GM21786 (cell line): ENCODE measurements around the gene METAP1D.
"Not testable (repeated sequence)": the region's sequence is repeated elsewhere in the genome, so short reads cannot be mapped to it uniquely, and the experiment has no call there.

Source experiments
- ATAC-seq: cut with Tn5 transposase; IDR thresholded peaks from one replicate; pipeline ENCODE4 v1.9.1; 2021; ENCODE audit not compliant: unreplicated experiment

Gene METAP1D

DNA sequence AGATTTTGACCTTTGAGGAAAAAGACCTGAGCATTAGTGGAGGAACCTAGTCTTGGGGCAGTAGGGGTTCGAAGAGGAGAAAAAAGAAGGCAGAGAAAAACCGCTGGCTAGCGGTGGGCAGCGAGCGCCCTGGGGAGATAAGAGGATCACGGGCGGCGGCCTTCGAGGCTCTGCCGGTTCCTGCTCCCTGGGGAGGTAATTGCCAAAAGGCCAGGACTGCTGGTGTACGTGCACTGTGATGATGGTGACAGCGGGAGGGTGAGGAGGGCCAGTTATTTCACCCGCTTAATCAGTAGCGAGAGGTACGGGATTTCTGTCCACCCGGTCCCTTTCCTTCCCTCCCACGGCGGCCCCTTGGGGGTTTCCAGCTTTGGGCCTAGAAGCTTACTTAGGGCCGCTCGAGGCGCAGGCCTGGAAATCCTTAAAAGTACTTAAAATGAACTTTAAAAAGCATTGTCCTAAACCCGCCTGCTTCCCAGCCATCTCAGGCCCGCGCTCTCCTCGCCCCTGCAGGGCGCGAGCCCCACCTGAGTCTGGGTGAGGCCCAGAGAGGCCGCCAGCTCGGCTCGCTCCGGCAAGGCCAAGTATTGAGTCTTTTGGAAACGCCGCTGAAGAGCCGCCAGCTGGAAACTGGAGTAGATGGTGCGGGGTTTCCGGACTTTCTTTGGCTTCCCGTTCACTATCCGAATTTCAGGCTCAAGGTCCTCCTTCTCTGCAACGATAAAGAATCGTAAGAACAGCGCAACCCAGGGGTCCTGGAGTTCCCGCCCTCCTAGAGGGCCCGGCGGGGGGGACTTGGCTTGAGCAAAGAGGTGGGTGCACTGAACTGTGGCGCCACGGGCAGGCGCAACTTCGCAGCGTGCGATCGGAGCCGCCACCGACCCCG, 101.4 kb downstream of the METAP1D start:
- no peak for ATAC-seq

GRCh38 chr2:172101821-172102390, 102.2 kb downstream of the METAP1D start:
- ATAC-seq, result peak; percentile 0

- ATAC-seq, result peak; percentile 65
Observed at GRCh38 chr2:172102391-172103359, 102.9 kb downstream of the METAP1D start, which contains the start of gene DLX2. DLX2 (minus strand) TSS chr2:172102900; CDS start chr2:172102538, 362 bp downstream.

- no peak for ATAC-seq
Observed at GRCh38 chr2:172103471-172104272, 103.9 kb downstream of the METAP1D start.

DNA sequence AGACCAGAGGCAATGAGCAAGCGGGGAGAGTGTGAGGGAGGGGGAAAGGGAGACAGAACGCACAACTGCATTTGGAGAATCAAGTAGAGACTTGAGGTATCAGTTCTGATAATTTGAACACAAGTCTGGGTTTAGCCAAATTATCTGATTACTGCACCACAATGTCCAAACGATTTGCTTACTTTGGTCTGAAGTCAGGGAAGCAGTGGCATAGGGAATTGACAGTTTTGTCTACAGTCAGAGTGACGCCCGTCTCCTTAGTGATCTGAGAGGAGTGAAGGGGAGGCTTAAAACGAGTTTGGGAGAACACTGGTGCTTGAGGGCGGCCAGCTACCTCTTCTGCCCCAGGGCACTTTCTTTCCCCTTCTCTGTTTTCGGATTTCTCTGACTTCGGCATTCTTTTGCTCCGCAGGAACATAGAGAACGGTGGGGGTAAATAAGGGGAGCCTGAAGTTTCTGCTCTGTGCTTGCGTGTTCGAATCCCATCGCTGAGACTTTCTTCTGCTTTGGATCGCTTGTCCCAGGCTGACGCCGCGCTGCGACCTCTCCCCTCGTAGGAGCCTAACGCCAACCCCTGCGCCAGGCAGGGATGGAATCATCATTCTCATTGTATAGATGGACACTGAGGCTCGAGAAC, 105.8 kb downstream of the METAP1D start:
- no peak for ATAC-seq

DNA sequence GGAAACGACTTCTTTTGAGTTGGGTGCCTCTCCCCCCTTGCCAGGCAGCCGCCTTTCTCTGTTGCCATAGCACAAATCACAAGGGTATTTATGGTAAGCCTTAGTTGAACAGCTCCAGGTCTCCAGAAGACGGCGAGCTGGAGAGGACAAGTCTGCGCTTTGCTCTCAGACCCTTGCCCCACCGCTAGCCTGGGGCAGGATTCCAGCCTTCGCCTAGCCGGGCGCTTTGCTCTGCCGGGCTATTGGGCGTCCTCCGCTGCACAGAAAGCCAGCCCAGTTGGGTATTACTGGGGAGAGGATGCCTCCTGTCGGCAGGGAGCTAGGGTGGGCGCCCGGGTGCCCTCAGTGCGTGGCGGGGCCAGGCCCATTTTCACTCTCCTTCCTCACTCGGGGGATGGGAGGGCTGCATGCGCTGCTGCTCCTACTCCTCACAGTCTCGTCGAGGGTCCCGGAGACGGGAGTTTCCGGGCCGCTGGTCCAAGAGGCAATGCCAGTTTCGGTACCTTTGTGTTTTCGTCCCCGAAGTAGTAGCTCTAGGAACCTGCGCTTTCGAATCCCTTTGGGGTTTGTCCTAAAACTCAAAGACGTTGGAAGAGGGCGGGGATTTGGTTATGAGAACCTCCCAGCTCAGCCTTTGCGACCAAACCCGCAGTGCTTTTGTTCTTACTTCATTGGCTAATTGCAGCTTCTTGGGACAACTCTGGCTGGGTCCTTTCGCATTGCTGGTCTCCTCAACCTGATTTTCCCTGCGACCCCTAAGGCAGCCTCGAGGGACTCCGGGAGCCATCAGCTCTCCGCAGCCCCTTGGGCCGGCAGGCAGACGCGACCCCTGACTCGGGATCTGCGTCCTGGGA, 106.6 kb downstream of the METAP1D start:
- no peak for ATAC-seq

- ATAC-seq, result no peak
Observed at GRCh38 chr2:172107690-172108586, 108.2 kb downstream of the METAP1D start.

GRCh38 chr2:172108587-172108930, 108.8 kb downstream of the METAP1D start:
- no peak for ATAC-seq

- ATAC-seq, result no peak
Observed at GRCh38 chr2:172109256-172109987, 109.7 kb downstream of the METAP1D start.

DNA sequence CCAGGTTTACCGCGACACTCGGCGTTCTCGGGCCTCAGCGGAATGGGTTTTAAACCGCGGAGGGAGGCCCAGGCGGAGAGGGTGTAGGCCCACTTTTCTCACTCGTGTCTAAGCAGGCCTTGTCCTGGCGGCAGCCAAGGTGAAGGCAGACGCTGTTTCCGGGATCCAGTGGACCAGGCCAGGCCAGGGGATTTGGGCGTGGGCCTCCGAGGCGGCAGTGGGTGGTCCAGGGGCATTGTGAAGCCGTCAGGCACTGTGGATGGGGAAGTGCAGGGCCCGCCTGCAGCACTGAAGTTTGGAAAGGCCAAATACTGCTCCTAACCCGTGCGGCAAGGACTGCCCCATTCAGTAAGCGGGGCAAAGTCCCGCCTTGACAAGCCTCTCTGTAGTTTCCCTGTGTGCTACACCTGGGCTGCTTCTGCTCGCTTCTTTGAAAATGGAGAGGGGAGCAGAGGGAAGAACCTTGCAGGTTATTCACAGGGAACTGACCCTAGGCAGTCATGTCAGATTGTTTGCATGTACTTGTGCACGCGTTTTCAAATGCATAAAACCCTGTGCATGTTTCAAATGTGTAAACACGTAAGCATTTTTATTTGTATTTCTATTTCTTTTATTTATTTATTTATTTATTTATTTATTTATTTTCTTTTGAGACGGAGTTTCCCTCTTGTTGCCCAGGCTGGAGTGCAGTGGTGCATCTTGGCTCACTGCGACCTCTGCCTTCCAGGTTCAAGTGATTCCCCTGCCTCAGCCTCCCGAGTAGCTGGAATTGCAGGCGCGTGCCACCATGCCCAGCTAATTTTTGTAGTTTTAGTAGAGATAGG, 110.4 kb downstream of the METAP1D start:
- ATAC-seq, result no peak

GRCh38 chr2:172113617-172114016, 113.9 kb downstream of the METAP1D start:
- no peak for ATAC-seq

- not testable (repeated sequence) for ATAC-seq
Observed at GRCh38 chr2:172114176-172114575, 114.4 kb downstream of the METAP1D start.

GRCh38 chr2:172114579-172114978, 114.8 kb downstream of the METAP1D start:
- ATAC-seq, result no peak

DNA sequence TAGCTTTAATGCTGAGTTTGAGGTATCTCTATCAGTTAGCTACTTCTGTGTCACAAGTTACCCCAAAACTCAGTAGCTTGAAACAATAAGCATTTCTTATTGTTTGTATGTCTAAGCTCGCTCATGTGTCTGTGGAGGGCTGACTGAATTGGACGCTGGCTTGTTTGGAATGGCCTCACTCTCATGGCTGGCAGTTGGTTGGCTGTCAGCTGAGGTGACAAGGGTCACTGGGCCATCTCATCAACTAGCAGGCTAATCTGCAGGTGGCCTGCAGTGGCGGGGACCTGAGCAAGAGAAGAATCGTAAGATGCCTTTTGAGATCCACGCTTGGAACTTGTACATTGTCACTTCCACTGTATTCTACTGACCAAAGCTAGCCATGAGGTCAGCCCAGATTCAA, 116.4 kb downstream of the METAP1D start:
- ATAC-seq, result no peak

- no peak for ATAC-seq
Observed at GRCh38 chr2:172119089-172119488, 119.3 kb downstream of the METAP1D start.

DNA sequence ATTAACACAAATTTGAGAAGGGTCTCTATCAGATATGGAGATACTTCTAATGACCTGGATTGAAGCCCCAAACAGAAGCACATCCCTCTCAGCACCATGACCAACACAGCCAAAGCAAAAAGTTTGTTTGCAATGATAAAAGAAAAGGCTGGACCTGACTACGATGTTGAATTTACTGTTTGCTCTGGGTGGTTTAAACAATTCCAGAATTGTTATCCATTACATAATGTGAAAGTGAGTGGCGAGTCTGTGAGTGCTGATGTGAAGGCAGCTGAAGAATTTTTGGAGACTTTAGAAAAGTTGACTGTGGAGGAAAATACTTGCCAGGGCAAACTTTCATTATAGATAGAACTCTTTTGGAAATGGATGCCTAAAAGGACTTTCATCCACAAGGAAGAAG, 120.4 kb downstream of the METAP1D start:
- ATAC-seq, result no peak

GRCh38 chr2:172128484-172128883, 128.7 kb downstream of the METAP1D start:
- no peak for ATAC-seq
